HG03064 (cell line): ENCODE data around the gene MERTK.
"Not testable (repeated sequence)": the region's sequence is repeated elsewhere in the genome, so short reads cannot be mapped to it uniquely, and the experiment has no call there.

Experiments
- ATAC-seq: cut with Tn5 transposase; IDR thresholded peaks from one replicate; pipeline ENCODE4 v1.9.1; 2021; ENCODE audit warnings: low read depth; ENCODE audit not compliant: unreplicated experiment

MERTK gene

GRCh38 chr2:111909079-111909478 lies 10.7 kb downstream of the MERTK start:
- no peak for ATAC-seq

- not testable (repeated sequence) for ATAC-seq
These were observed 11.6 kb downstream of the MERTK start for GRCh38 chr2:111909997-111910396.

GRCh38 chr2:111910609-111911277 lies 12.3 kb downstream of the MERTK start:
- no peak for ATAC-seq

- ATAC-seq, result not testable (repeated sequence)
These were observed 13.0 kb downstream of the MERTK start for GRCh38 chr2:111911295-111911977.

GRCh38 chr2:111912547-111912946 lies 14.1 kb downstream of the MERTK start:
- no peak for ATAC-seq

- ATAC-seq, result no peak
These were observed 18.7 kb downstream of the MERTK start for GRCh38 chr2:111917106-111917505.

- no peak for ATAC-seq
These were observed 20.0 kb downstream of the MERTK start for GRCh38 chr2:111918383-111918806.

- no peak for ATAC-seq
These were observed 21.0 kb downstream of the MERTK start for GRCh38 chr2:111919365-111919764.

GRCh38 chr2:111919794-111920608 lies 21.6 kb downstream of the MERTK start:
- ATAC-seq, result no peak

GRCh38 chr2:111923276-111923804 lies 24.9 kb downstream of the MERTK start:
- ATAC-seq, result no peak

GRCh38 chr2:111924617-111925107 lies 26.3 kb downstream of the MERTK start:
- ATAC-seq, result no peak

- ATAC-seq, result no peak
These were observed 29.3 kb downstream of the MERTK start for GRCh38 chr2:111927723-111928122.

- ATAC-seq, result no peak
These were observed 32.0 kb downstream of the MERTK start for GRCh38 chr2:111930409-111930808.

- ATAC-seq, result no peak
These were observed 32.5 kb downstream of the MERTK start for GRCh38 chr2:111930875-111931274.

GRCh38 chr2:111932841-111933291 lies 34.5 kb downstream of the MERTK start:
- no peak for ATAC-seq

- not testable (repeated sequence) for ATAC-seq
These were observed 35.5 kb downstream of the MERTK start for GRCh38 chr2:111933900-111934299.

GRCh38 chr2:111936881-111937280 lies 38.5 kb downstream of the MERTK start:
- ATAC-seq, result no peak

GRCh38 chr2:111938392-111938791 lies 40.0 kb downstream of the MERTK start:
- no peak for ATAC-seq

GRCh38 chr2:111940333-111941196 lies 42.2 kb downstream of the MERTK start:
- no peak for ATAC-seq

GRCh38 chr2:111941531-111941930 lies 43.1 kb downstream of the MERTK start:
- ATAC-seq, result no peak
